Tibial nerve (tissue), 4 donors: ENCODE results near the gene SMAD3.

Experiments used
- EP300 ChIP-seq, 2 donors: sonication (generic); formaldehyde crosslinking; IDR thresholded peaks; one replicate each; pipeline ENCODE4 v1.6.1; 2017; ENCODE audit warnings: antibody characterized with exemption in 2 of 2, mild to moderate bottlenecking in 1 of 2
- POLR2A ChIP-seq, 2 donors: fragments of 450-650 bp; IDR thresholded peaks; one replicate each; pipeline ENCODE4 v1.6.1; 2017; ENCODE audit warnings: antibody characterized with exemption in 2 of 2, mild to moderate bottlenecking in 2 of 2, moderate library complexity in 2 of 2
- TF ChIP-seq, protein P1 (sequence below), 5 experiments: fragments of 200-600 bp in 3 of 5; fragments of 450-650 bp in 2 of 5; sonication (generic) in 3 of 5; IDR thresholded peaks; one replicate each; pipeline ENCODE4 v1.5.1; 2016 to 2019; ENCODE audit warnings: antibody characterized with exemption in 5 of 5, mild to moderate bottlenecking in 3 of 5, moderate library complexity in 2 of 5

DNA sequence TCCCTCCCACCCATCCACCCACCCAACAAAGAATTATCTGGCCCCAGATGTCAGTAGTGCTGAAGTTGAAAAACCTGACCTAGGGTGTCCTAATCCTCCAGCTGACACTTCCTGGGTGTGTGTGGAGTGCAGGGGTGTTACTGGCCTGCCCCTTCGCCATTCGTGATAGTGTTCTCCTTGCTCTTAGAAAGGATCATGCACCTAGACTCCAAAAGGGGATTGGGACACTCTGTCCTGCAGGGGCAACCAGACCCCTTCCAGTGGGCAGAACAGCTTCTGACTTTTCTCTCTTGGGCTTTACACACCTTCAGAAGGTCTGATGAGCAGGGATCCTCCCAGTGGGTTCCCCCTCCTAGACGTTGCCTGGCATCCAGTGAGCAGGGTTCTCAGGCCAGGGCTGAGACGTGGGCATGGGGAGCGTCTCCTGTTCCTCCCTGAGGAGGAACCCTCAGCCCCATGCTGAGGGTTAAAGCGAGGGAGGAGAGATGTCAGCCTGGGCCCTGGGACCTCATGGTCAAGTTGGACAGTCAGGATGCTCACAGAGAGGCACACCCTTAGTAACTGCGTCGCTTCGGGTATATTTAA lies 114.1 kb downstream of the SMAD3 start:
- TF ChIP-seq, protein P1, sequence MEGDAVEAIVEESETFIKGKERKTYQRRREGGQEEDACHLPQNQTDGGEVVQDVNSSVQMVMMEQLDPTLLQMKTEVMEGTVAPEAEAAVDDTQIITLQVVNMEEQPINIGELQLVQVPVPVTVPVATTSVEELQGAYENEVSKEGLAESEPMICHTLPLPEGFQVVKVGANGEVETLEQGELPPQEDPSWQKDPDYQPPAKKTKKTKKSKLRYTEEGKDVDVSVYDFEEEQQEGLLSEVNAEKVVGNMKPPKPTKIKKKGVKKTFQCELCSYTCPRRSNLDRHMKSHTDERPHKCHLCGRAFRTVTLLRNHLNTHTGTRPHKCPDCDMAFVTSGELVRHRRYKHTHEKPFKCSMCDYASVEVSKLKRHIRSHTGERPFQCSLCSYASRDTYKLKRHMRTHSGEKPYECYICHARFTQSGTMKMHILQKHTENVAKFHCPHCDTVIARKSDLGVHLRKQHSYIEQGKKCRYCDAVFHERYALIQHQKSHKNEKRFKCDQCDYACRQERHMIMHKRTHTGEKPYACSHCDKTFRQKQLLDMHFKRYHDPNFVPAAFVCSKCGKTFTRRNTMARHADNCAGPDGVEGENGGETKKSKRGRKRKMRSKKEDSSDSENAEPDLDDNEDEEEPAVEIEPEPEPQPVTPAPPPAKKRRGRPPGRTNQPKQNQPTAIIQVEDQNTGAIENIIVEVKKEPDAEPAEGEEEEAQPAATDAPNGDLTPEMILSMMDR (IDR thresholded peaks at IDR 0.05), result no peak
- TF ChIP-seq POLR2A (IDR thresholded peaks at IDR 0.05), result no peak
- TF ChIP-seq EP300 (IDR thresholded peaks at IDR 0.05), result no peak
